Epidermal melanocyte (primary cell): ENCODE data around the gene TDRKH.
"Not testable (repeated sequence)": the region's sequence is repeated elsewhere in the genome, so short reads cannot be mapped to it uniquely, and the experiment has no call there.

Experiments used
- DNase-seq: peaks from one replicate; pipeline ENCODE4 v3.0.0; 2011; ENCODE audit warnings: low spot score; ENCODE audit not compliant: insufficient read length

The TDRKH gene

GRCh38 chr1:151803164-151803563 is 12.9 kb upstream of the TDRKH start:
- DNase-seq = no peak

GRCh38 chr1:151802372-151802771 is 12.1 kb upstream of the TDRKH start:
- no peak for DNase-seq

GRCh38 chr1:151801846-151802245 is 11.5 kb upstream of the TDRKH start:
- DNase-seq = no peak

GRCh38 chr1:151801310-151801820 is 11.1 kb upstream of the TDRKH start:
- DNase-seq = no peak

- DNase-seq = no peak
These were observed 10.5 kb upstream of the TDRKH start for GRCh38 chr1:151800830-151801229.

GRCh38 chr1:151799179-151800022 is 9.1 kb upstream of the TDRKH start:
- DNase-seq = no peak

GRCh38 chr1:151798571-151798970 is 8.3 kb upstream of the TDRKH start:
- DNase-seq = no peak

- no peak for DNase-seq
These were observed 796 bp upstream of the TDRKH start for GRCh38 chr1:151790940-151791651.

GRCh38 chr1:151787689-151788088 is 2.6 kb downstream of the TDRKH start:
- no peak for DNase-seq

GRCh38 chr1:151783796-151784195 is 6.5 kb downstream of the TDRKH start:
- DNase-seq = no peak

GRCh38 chr1:151782741-151783140 is 7.6 kb downstream of the TDRKH start:
- DNase-seq = no peak

- not testable (repeated sequence) for DNase-seq
These were observed 8.3 kb downstream of the TDRKH start for GRCh38 chr1:151782026-151782425.

- DNase-seq = not testable (repeated sequence)
These were observed 9.6 kb downstream of the TDRKH start for GRCh38 chr1:151780736-151781135.

- DNase-seq = no peak
These were observed 10.4 kb downstream of the TDRKH start for GRCh38 chr1:151779852-151780251.

- no peak for DNase-seq
These were observed 13.0 kb downstream of the TDRKH start for GRCh38 chr1:151777317-151777716.

- no peak for DNase-seq
These were observed 13.6 kb downstream of the TDRKH start for GRCh38 chr1:151776665-151777062.

GRCh38 chr1:151775894-151776664 is 14.2 kb downstream of the TDRKH start:
- no peak for DNase-seq

GRCh38 chr1:151774256-151774922 is 15.9 kb downstream of the TDRKH start:
- DNase-seq = no peak

GRCh38 chr1:151773702-151774101 is 16.6 kb downstream of the TDRKH start:
- DNase-seq = no peak

- not testable (repeated sequence) for DNase-seq
These were observed 21.0 kb downstream of the TDRKH start for GRCh38 chr1:151769270-151769669.
